NCI-H2029 (cell line): Measurements from ENCODE around the gene ARHGAP26.
"Not testable (repeated sequence)": the region's sequence is repeated elsewhere in the genome, so short reads cannot be mapped to it uniquely, and the experiment has no call there.

ENCODE experiments used
- DNase-seq: peaks from one replicate; lab custom pipeline; 2025; lab: John Stamatoyannopoulos, UW

ARHGAP26 gene

DNA sequence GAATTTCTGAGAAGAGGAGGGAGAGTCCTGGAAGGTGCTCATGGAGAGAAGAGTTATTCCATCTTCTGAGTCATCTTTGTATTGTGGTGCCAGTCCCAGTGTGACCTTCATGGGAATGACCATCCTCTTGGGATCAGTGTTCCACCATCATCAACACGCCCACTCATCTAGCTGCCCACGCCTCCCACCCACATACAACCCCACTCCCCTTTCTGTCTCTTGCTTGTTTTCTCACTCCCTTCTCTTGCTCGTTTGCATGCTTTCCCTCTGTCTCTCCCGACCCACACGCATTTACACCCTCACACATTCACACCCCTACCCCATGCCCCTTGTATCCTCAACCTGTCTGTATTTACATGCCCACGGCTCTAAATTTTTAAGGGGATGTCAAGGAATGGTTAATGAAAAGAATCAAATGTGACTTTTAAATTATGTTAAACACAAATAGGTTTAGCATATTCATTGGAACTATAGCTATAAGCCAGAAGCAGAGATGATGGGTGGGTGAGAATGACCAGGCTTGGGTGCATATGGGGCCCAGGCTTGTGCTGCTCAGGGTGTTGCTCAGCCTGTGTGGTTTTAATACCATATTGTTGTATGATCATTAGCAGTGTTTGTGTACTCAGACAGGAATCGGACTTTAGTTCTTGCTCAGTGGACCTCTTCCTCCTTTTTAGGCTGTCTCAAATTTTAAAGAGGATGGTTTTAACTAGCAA lies 160.4 kb downstream of the ARHGAP26 start:
- no peak for DNase-seq

DNA sequence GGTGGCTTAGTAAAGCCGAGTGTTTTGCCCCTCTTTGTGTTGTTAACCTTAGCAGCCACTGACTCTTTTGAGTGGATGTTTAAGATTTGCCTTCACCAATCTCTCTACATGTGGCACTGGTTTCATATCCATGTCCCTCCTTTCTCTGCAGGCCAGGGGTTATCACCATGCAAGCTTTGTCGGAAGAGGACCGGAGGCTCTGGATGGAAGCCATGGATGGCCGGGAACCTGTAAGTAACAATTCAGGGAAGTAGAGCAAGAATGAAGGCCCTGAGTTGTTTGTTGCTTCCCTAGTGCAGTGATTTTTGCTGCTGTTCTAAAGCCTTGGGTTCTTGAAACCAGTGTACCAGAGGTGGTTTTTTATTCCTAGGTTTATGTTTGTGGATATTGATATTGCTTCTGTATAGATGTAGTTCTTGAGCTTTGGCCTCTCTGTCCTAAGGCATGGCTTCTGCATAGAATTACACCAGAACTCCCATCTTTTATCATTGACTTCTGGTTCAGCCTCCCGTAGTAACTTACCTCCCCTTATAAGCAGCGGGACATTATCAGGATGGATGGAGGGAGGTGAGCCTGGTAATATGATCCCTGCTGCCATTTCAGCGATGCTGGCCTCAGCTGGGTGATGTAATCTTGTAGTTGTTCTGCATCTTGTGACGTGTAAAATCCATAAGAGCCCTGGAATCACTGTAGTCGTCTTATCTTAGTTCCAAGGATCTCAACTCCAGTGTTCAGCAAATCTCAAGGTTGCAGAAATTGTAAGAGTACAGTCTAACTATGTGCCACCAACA lies 161.9 kb downstream of the ARHGAP26 start:
- DNase-seq = no peak

GRCh38 chr5:142934051-142934762 lies 164.0 kb downstream of the ARHGAP26 start:
- DNase-seq = no peak

DNA sequence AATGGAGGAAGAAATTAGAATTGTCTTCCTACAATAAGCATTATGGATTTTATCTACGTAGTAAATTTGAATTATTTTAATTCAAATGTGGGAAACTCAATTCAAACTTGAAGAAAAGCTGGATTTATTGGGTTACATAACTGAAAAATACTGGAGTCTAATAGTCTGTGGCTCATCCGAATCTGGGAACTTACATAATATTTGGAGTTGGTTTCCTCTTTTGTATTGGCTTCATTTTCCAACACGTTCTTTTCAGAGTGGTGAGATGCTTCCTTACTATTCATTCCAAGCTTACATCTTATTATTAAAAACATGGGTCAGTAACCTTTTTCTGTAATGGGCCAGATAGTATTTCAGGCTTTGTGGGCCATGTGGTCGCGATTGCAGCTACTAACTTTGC lies 164.8 kb downstream of the ARHGAP26 start:
- no peak for DNase-seq

- DNase-seq = no peak
These were observed 167.2 kb downstream of the ARHGAP26 start for GRCh38 chr5:142937374-142937773.

- no peak for DNase-seq
These were observed 168.2 kb downstream of the ARHGAP26 start for GRCh38 chr5:142938266-142938880.

GRCh38 chr5:142939006-142939405 lies 168.8 kb downstream of the ARHGAP26 start:
- no peak for DNase-seq

- DNase-seq = no peak
These were observed 169.7 kb downstream of the ARHGAP26 start for GRCh38 chr5:142939884-142940283.

- DNase-seq = no peak
These were observed 171.1 kb downstream of the ARHGAP26 start for GRCh38 chr5:142941245-142941644.

- DNase-seq = no peak
These were observed 172.7 kb downstream of the ARHGAP26 start for GRCh38 chr5:142942901-142943300.

DNA sequence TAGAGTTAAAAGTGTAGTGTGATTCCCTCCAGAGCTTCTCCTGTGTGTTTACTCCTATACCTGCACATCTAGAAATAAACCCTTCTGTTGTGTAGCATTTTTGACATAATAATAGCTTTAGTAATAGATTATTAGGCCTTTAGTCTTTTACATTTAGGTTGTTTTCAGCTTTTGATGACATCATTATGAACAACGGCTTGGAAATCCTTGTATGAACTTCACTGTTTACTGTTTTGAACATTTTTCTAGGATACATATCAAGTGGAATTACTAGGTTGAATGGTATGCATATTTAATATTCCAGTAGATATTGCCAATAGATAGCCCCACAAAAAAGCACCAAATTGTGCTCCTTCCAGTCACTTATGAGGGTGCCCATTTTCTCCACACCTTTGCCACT lies 174.0 kb downstream of the ARHGAP26 start:
- no peak for DNase-seq

GRCh38 chr5:142945321-142945720 lies 175.1 kb downstream of the ARHGAP26 start:
- no peak for DNase-seq

GRCh38 chr5:142945845-142946244 lies 175.7 kb downstream of the ARHGAP26 start:
- DNase-seq = no peak

GRCh38 chr5:142946547-142947426 lies 176.6 kb downstream of the ARHGAP26 start:
- no peak for DNase-seq

DNA sequence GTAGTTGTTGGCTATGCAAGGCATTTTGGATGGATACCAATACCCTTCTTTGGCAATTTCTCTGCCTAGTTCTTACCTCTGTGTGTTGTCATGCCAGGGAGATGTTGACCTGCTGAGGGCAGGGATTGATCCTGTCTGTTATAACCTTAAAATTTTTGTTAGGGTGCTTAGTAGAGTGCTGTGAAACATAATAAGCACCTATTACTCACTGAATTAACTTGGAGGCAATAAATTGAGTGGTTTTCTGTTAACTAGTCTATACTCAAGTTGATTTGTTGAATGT lies 177.2 kb downstream of the ARHGAP26 start:
- no peak for DNase-seq

DNA sequence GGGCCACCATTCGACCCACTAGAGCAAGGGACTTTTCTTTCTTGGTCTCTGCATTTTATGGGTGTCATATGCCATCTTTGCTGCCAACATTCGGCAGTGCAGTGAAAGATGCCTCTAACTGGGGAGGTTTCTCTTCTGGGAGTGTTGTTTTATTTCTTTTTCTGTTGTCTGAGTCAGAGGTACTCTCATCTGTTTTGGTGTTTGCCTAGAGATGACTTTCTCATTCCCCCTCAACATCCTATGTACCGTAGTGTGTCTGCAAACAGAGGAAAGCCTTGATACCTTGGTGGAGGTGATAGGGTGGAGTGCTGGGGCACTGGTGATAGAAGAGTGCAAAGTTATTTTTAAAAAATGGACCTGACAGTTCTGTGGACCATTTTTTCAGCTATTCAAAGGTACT lies 182.1 kb downstream of the ARHGAP26 start:
- no peak for DNase-seq

DNA sequence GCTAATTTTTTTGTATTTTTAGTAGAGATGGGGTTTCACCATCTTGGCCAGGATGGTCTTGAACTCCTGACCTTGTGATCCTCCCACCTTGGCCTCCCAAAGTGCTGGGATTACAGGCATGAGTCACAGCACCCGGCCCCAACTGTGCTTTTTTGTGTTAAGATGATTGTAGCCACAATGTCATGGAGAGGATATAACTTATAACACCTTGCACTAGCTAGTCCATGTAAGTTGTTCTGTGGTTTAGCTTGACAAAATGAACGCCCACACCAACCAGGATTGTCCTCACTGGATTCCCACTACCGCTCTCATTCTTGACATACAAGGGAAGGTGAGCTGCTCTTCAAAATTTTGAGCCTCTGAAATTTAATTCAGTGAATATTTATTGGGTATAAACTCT lies 182.7 kb downstream of the ARHGAP26 start:
- not testable (repeated sequence) for DNase-seq

DNA sequence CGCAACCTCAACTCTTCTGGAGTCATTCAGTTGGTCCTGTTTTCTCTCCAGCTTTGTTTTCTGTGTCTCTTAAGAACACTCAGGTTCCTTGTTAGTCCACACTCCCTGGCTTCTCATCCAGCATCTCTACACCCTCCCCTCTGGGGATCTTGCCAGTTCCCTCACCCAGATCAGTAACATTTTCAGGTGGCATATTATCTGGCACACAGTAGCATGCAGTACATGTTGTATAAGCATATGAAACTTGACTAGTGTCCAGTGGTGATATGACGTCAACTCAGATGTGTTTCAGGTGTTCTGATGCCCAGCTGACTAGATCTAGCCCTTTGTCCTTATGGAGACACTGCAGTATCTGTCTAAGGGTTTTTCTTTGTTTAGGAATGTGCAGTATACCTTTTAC lies 184.3 kb downstream of the ARHGAP26 start:
- no peak for DNase-seq

DNA sequence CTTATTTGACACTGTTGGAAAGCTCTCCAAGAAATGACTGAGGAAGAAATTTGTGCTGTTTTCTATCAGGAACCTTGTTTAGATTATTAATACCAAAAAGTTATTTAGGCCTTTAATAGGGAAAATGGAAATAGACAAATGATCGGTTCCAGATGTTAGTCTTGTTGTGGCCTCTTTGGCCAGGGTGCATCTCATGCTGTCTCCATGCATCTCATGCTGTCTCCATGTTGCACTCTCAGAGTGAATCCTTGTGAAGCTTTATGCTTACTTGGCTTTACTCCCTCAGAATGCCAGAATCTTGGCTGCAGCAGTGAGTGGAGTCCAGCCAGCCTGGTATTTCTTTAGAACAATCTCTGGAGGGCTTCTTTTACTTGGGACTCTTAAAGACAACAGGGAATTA lies 185.5 kb downstream of the ARHGAP26 start:
- no peak for DNase-seq

GRCh38 chr5:142957528-142957927 lies 187.4 kb downstream of the ARHGAP26 start:
- no peak for DNase-seq

- DNase-seq = no peak
These were observed 188.9 kb downstream of the ARHGAP26 start for GRCh38 chr5:142958944-142959682.
